Uterine smooth muscle cell (primary cell): ENCODE measurements around the gene ANKRD66. TPM values are rescaled to one million over a fixed set of nuclear protein-coding genes. Genes with fewer than 3 reads are reported as not detected.

ENCODE experiments used
- total RNA-seq: library from RNA; depleted of rRNA; stranded (reverse); fragments of >200 nt; gene quantifications from 2 replicates; pipeline ENCODE4 v1.2.3, GENCODE V29; 2014

Gene ANKRD66
- total RNA-seq = not detected in 2 replicates

GRCh38 chr6:46746696-46747095 lies at the start of gene ANKRD66:
Gene ANKRD66, plus strand, starts transcription at chr6:46746933. Its CDS starts 5,016 bp downstream, at chr6:46751949.

GRCh38 chr6:46734867-46735719 lies 11.6 kb upstream of the ANKRD66 start, which contains the start of gene PLA2G7:
Gene PLA2G7, minus strand, starts transcription at chr6:46735375. Its CDS starts 12,484 bp downstream, at chr6:46722891.

DNA sequence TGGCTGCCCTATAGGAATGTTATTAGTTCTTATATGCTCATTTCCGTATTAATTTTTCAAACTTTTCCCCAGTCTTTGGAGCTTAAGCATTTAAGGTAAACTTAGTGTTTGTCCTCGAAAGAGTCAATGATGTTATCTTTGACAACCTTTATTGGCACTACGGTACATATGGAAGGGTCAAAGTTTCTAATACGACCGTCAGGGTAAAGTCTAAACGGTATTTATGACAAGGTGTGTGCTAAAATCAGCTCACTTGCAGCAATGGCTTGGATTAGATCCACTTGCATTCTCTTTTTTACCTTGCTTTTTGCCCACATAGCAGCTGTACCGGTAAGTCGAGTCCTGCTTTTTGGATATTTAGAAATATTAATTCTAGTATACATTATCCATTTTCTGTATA lies 46.4 kb downstream of the ANKRD66 start, which contains the start of gene MEP1A:
Gene MEP1A (plus strand): TSS at position 252 of the 400 bp plus-strand sequence. CDS start 10 bp downstream, at position 262.

Other genes starting within 250 kb of the ANKRD66 start
- 0.44 and 1.7 TPM in 2 replicates for gene CYP39A1, start 94.1 kb upstream of the ANKRD66 start, total RNA-seq
- 4.1 and 7.9 TPM in 2 replicates for gene SLC25A27, start 94.0 kb upstream of the ANKRD66 start, total RNA-seq
- 0.11 and 0.12 TPM in 2 replicates for gene TDRD6, start 59.0 kb upstream of the ANKRD66 start, total RNA-seq
- not detected in 2 replicates for gene PLA2G7, start 11.6 kb upstream of the ANKRD66 start, total RNA-seq
- gene MEP1A, start 46.5 kb downstream of the ANKRD66 start, total RNA-seq = not detected in 2 replicates
- under 0.01 TPM in 2 replicates for gene ADGRF5, start 175.0 kb downstream of the ANKRD66 start, total RNA-seq